H1 (cell line): ENCODE data around the gene COL5A3. TPM values are rescaled to one million over a fixed set of nuclear protein-coding genes. Genes with fewer than 3 reads are reported as not detected.
A peak's percentile ranks its signal among the peaks of the same experiment; 100 is the strongest.

Experiments used
- CTCF ChIA-PET: fragments of 300-600 bp; sonication (Branson Sonifier 250); formaldehyde crosslinking; loops from one replicate; lab custom pipeline; 2021; ENCODE audit not compliant: partially characterized antibody; lab: Charles Lee
- POLR2A ChIA-PET: fragments of 300-600 bp; sonication (Branson Sonifier 250); formaldehyde crosslinking; loops from one replicate; lab custom pipeline; 2021; ENCODE audit warnings: inconsistent platforms; ENCODE audit not compliant: partially characterized antibody; lab: Charles Lee
- DNase-seq, 2 experiments: peaks; one replicate each; pipeline versions ENCODE4 v3.0.0 to v3.0.0-alpha.2; 2010 to 2022; ENCODE audit warnings: low spot score in 2 of 2, low read depth in 1 of 2, mixed read lengths in 1 of 2
- FAIRE-seq: peaks from 2 replicates; lab custom pipeline; 2011; peaks lifted over from hg19 to GRCh38; lab: Jason Lieb, UNC
- H2AFZ ChIP-seq: 2 replicates; pipeline ENCODE4 v1.8.1; 2012; ENCODE audit warnings: low read length, inconsistent platforms
- H2AK5ac ChIP-seq: 2 replicates; pipeline ENCODE4 v1.6.1; 2013; ENCODE audit warnings: low read depth, low read length
- H2BK120ac ChIP-seq: replicated peaks from 2 replicates; pipeline ENCODE3; 2013; ENCODE audit warnings: low read depth, low read length, inconsistent platforms
- H2BK12ac ChIP-seq: 2 replicates; pipeline ENCODE4 v1.6.1; 2013; ENCODE audit warnings: low read depth, low read length
- H2BK15ac ChIP-seq: 2 replicates; pipeline ENCODE4 v1.6.1; 2013; ENCODE audit warnings: low read length
- H2BK20ac ChIP-seq: 2 replicates; pipeline ENCODE4 v1.6.1; 2013; ENCODE audit warnings: low read length
- H2BK5ac ChIP-seq: 2 replicates; pipeline ENCODE4 v1.6.1; 2013; ENCODE audit warnings: low read depth, low read length
- H3K14ac ChIP-seq: 2 replicates; pipeline ENCODE4 v1.6.1; 2013; ENCODE audit warnings: inconsistent platforms; ENCODE audit not compliant: insufficient read length
- H3K18ac ChIP-seq: 2 replicates; pipeline ENCODE4 v1.6.1; 2013; ENCODE audit warnings: low read length; ENCODE audit errors: extremely low read depth
- H3K23ac ChIP-seq: 2 replicates; pipeline ENCODE4 v1.6.1; 2013; ENCODE audit warnings: inconsistent platforms; ENCODE audit not compliant: insufficient read length
- H3K23me2 ChIP-seq: 2 replicates; pipeline ENCODE4 v1.6.1; 2013; ENCODE audit warnings: low read depth, low read length
- H3K27ac ChIP-seq: 2 replicates; pipeline ENCODE4 v1.6.1; 2011; ENCODE audit warnings: low read depth, low read length, inconsistent platforms
- H3K27me3 ChIP-seq, 4 experiments: replicated peaks in 1 of 4; 1 replicate in 1 of 4; 2 replicates in 3 of 4; pipeline versions ENCODE4 v1.6.1 to v1.8.1; 2011 to 2013; ENCODE audit warnings: low read length in 3 of 4, mild to moderate bottlenecking in 3 of 4, inconsistent platforms in 2 of 4, mixed read lengths in 2 of 4, moderate library complexity in 1 of 4; ENCODE audit not compliant: control insufficient read depth in 3 of 4, insufficient read depth in 3 of 4; ENCODE audit errors: extremely low read depth in 1 of 4
- H3K36me3 ChIP-seq, 4 experiments: 2 replicates each; pipeline versions ENCODE4 v1.6.1 to v1.8.1; 2011 to 2013; ENCODE audit warnings: mild to moderate bottlenecking in 4 of 4, low read length in 3 of 4, moderate library complexity in 2 of 4, control low read depth in 1 of 4, inconsistent platforms in 1 of 4; ENCODE audit not compliant: insufficient read depth in 4 of 4, control insufficient read depth in 2 of 4
- H3K4ac ChIP-seq: replicated peaks from 2 replicates; pipeline ENCODE3; 2013; ENCODE audit warnings: low read length, low read depth, mixed read lengths, inconsistent platforms; ENCODE audit not compliant: insufficient read length
- H3K4me1 ChIP-seq, 4 experiments: replicated peaks in 1 of 4; 1 replicate in 1 of 4; 2 replicates in 3 of 4; pipeline versions ENCODE4 v1.6.1 to v1.8.1; 2011 to 2013; ENCODE audit warnings: low read length in 3 of 4, inconsistent platforms in 2 of 4, mixed read lengths in 1 of 4; ENCODE audit not compliant: insufficient read depth in 4 of 4, control insufficient read depth in 3 of 4
- H3K4me2 ChIP-seq, 2 experiments: 2 replicates each; pipeline versions ENCODE4 v1.6.1 to v1.8.1; 2011 to 2013; ENCODE audit warnings: low read depth in 2 of 2, low read length in 2 of 2, control low read depth in 1 of 2, inconsistent platforms in 1 of 2, mild to moderate bottlenecking in 1 of 2; ENCODE audit not compliant: insufficient read depth in 1 of 2
- H3K4me3 ChIP-seq, 4 experiments: fragments of 200-600, 300-600 bp in 1 of 4; sonication (generic), shearing (Covaris generic), sonication (Bioruptor Twin) in 1 of 4; 2 replicates each; pipeline versions ENCODE4 v1.5.1 to v1.8.1; 2011 to 2016; ENCODE audit warnings: low read length in 4 of 4, low read depth in 3 of 4, control low read depth in 2 of 4, inconsistent platforms in 2 of 4, mild to moderate bottlenecking in 2 of 4, mixed read lengths in 1 of 4, moderate library complexity in 1 of 4; ENCODE audit not compliant: insufficient read depth in 2 of 4; ENCODE audit errors: extremely low read depth in 1 of 4
- H3K56ac ChIP-seq: replicated peaks from 2 replicates; pipeline ENCODE3; 2013; ENCODE audit warnings: low read depth, mild to moderate bottlenecking, mixed read lengths, low read length, inconsistent platforms; ENCODE audit not compliant: insufficient read length
- H3K79me1 ChIP-seq: 2 replicates; pipeline ENCODE4 v1.6.1; 2013; ENCODE audit warnings: low read depth, low read length, control low read depth
- H3K79me2 ChIP-seq, 2 experiments: 2 replicates each; pipeline versions ENCODE4 v1.6.1 to v1.8.1; 2012 to 2013; ENCODE audit warnings: low read length in 2 of 2, mild to moderate bottlenecking in 2 of 2, inconsistent platforms in 1 of 2; ENCODE audit not compliant: insufficient read depth in 2 of 2, control insufficient read depth in 1 of 2
- H3K9ac ChIP-seq, 4 experiments: replicated peaks in 1 of 4; 1 replicate in 1 of 4; 2 replicates in 3 of 4; pipeline versions ENCODE4 v1.6.1 to v1.8.1; 2011 to 2013; ENCODE audit warnings: low read depth in 3 of 4, low read length in 3 of 4, control low read depth in 2 of 4, mild to moderate bottlenecking in 2 of 4, moderate library complexity in 2 of 4, inconsistent platforms in 1 of 4; ENCODE audit errors: extremely low read depth in 1 of 4
- H3K9me3 ChIP-seq, 2 experiments: 2 replicates each; pipeline versions ENCODE4 v1.6.1 to v1.8.1; 2012 to 2013; ENCODE audit warnings: mild to moderate bottlenecking in 2 of 2, moderate library complexity in 2 of 2, control low read depth in 1 of 2, inconsistent platforms in 1 of 2, low read depth in 1 of 2, low read length in 1 of 2, mixed read lengths in 1 of 2; ENCODE audit not compliant: insufficient read depth in 2 of 2
- H4K20me1 ChIP-seq, 2 experiments: replicated peaks in 1 of 2; 2 replicates each; pipeline versions ENCODE3 to v1.8.1; 2011 to 2013; ENCODE audit warnings: inconsistent platforms in 2 of 2, low read length in 2 of 2, mild to moderate bottlenecking in 1 of 2; ENCODE audit not compliant: insufficient read depth in 2 of 2, control insufficient read depth in 1 of 2
- H4K5ac ChIP-seq: 2 replicates; pipeline ENCODE4 v1.6.1; 2013; ENCODE audit warnings: low read length, low read depth, mixed read lengths, inconsistent platforms; ENCODE audit not compliant: insufficient read length
- H4K8ac ChIP-seq: 2 replicates; pipeline ENCODE4 v1.8.0; 2013; ENCODE audit warnings: mild to moderate bottlenecking, moderate library complexity, low read length, inconsistent platforms; ENCODE audit not compliant: insufficient read depth; ENCODE audit errors: extremely low read depth
- H4K91ac ChIP-seq: replicated peaks from 2 replicates; pipeline ENCODE3; 2013; ENCODE audit warnings: low read length, mixed read lengths, inconsistent platforms; ENCODE audit not compliant: insufficient read length
- ATF3 ChIP-seq: IDR thresholded peaks from 2 replicates; pipeline ENCODE4 v1.6.1; 2011; ENCODE audit warnings: low read depth, mild to moderate bottlenecking, low read length; ENCODE audit not compliant: insufficient read depth
- BCL11A ChIP-seq, 2 experiments: IDR thresholded peaks; one replicate each; pipeline ENCODE4 v1.6.1; 2011; ENCODE audit warnings: low read depth in 2 of 2, low read length in 2 of 2, mild to moderate bottlenecking in 2 of 2
- CEBPB ChIP-seq: IDR thresholded peaks from 2 replicates; pipeline ENCODE4 v1.6.1; 2012; ENCODE audit warnings: low read depth, low read length
- EZH2 ChIP-seq: fragments of 200-600 bp; sonication (generic); IDR thresholded peaks from 2 replicates; pipeline ENCODE4 v1.7.1; 2012; ENCODE audit warnings: low read depth, mild to moderate bottlenecking, moderate library complexity, low read length, inconsistent platforms; ENCODE audit not compliant: severe bottlenecking
- HDAC2 ChIP-seq, 2 experiments: fragments of 300-600 bp in 1 of 2; sonication (generic) in 1 of 2; IDR thresholded peaks; 2 replicates each; pipeline ENCODE4 v1.6.1; 2011 to 2012; ENCODE audit warnings: low read depth in 2 of 2, low read length in 2 of 2, mild to moderate bottlenecking in 2 of 2, moderate library complexity in 2 of 2, borderline replicate concordance in 1 of 2, inconsistent platforms in 1 of 2
- KDM5A ChIP-seq: fragments of 200-600 bp; IDR thresholded peaks from 2 replicates; pipeline ENCODE4 v1.7.1; 2012; ENCODE audit warnings: mild to moderate bottlenecking, low read length, inconsistent platforms, mixed read lengths
- MAFK ChIP-seq: IDR thresholded peaks from 2 replicates; pipeline ENCODE4 v1.6.1; 2012; ENCODE audit warnings: low read depth, mild to moderate bottlenecking, improper control_type of control experiment, low read length
- POU5F1 ChIP-seq: IDR thresholded peaks from 2 replicates; pipeline ENCODE4 v1.6.1; 2011; ENCODE audit warnings: low read depth, mild to moderate bottlenecking, low read length, moderate library complexity
- RFX5 ChIP-seq: IDR thresholded peaks from 2 replicates; pipeline ENCODE4 v1.6.1; 2011; ENCODE audit warnings: low read depth, low read length, improper control_type of control experiment, borderline replicate concordance
- SP2 ChIP-seq: IDR thresholded peaks from 2 replicates; pipeline ENCODE4 v1.6.1; 2012; ENCODE audit warnings: mild to moderate bottlenecking, low read length, inconsistent platforms
- SP4 ChIP-seq: IDR thresholded peaks from 2 replicates; pipeline ENCODE4 v1.6.1; 2012; ENCODE audit warnings: low read length, inconsistent platforms
- SRF ChIP-seq: IDR thresholded peaks from 2 replicates; pipeline ENCODE4 v1.6.1; 2011; ENCODE audit warnings: mild to moderate bottlenecking, low read depth, low read length, moderate library complexity
- SUZ12 ChIP-seq: fragments of 200-600 bp; sonication (generic); IDR thresholded peaks from 2 replicates; pipeline ENCODE4 v1.6.1; 2012; ENCODE audit warnings: mild to moderate bottlenecking, inconsistent platforms, low read length, moderate library complexity, mixed read lengths
- TBP ChIP-seq: IDR thresholded peaks from 2 replicates; pipeline ENCODE4 v1.6.1; 2011; ENCODE audit warnings: low read depth, low read length, improper control_type of control experiment
- WGBS, 2 experiments: shearing (Covaris generic) in 1 of 2; methylation state at CpG; one replicate each; pipeline versions ENCODE4 v1.1.6 to v1.1.7; 2013 to 2015; ENCODE audit warnings: low lambda C conversion rate in 2 of 2, mixed read lengths in 2 of 2, inconsistent platforms in 1 of 2, low coverage in 1 of 2, missing lambda C conversion rate in 1 of 2; ENCODE audit not compliant: insufficient replicate concordance in 2 of 2, insufficient coverage in 1 of 2, insufficient read length in 1 of 2; ENCODE audit errors: extremely low coverage in 1 of 2, missing lambda C conversion rate in 1 of 2; 5-methylcytosine and 5-hydroxymethylcytosine counted together
- polyA plus RNA-seq, 7 experiments: library from polyadenylated mRNA; depleted of rRNA in 3 of 7; stranded (reverse) in 5 of 7; unstranded in 2 of 7; fragments of >200 nt in 5 of 7; fragments of 200-250 nt in 2 of 7; gene quantifications; 1 replicate in 5 of 7; 2 replicates in 1 of 7; 4 replicates in 1 of 7; pipeline versions ENCODE4 v1.2.1 to v1.2.3, GENCODE V29; 2011 to 2013; ENCODE audit warnings: missing spikeins in 2 of 7, mixed read lengths in 2 of 7
- total RNA-seq: library from RNA; stranded (reverse); fragmentation: NEBNext Ultra II Directional; extraction: Animal tissue kit (Norgen Biotek cat#: 25700); gene quantifications from 2 replicates; pipeline ENCODE4 v1.2.1, GENCODE V29; 2021

The COL5A3 gene
- total and polyA plus RNA-seq, 2 of the 8 experiments (the other 6 are each of a cell fraction or from before 2014, with no cell fraction given), result 0.67 to 0.74 TPM

- peak overlapping the region; percentile 88; the same call in 1 of the 2 replicates for H2BK15ac ChIP-seq
- 0 out of 2 replicates have a peak overlapping the region, but pooled peaks have one; percentile 90 for H2BK12ac ChIP-seq
- H4K5ac ChIP-seq, result no peak overlapping the region
- no peaks in the 10 kb centered on the region for H4K20me1 ChIP-seq
- FAIRE-seq (no peak), DNase-seq (no peak)
- H3K23ac ChIP-seq, result no peak overlapping the region
- peaks cover 0 to 3% (median 0%) of the 10 kb centered on the region in 4 experiments; a peak in 1 of 7 replicates for H3K27me3 ChIP-seq
- CTCF ChIA-PET, result interaction anchor here (0.8 to 6.7 kb wide), 14 partner anchors 8 to 142 kb away, joined by 3 to 54 read pairs (median 5); no protein-coding TSS in a partner anchor
- H3K79me1 ChIP-seq, result no peaks in the 10 kb centered on the region
- H3K4me2 ChIP-seq, result no peak overlapping the region
- no peaks in the 10 kb centered on the region for H3K4me1 ChIP-seq
- no peak overlapping the region for H3K14ac ChIP-seq
- no peak overlapping the region for H2BK5ac ChIP-seq
- H3K4me3 ChIP-seq, result no peak overlapping the region
- no peak overlapping the region for H2AFZ ChIP-seq
- no peak overlapping the region for H3K27ac ChIP-seq
- H3K9ac ChIP-seq, result no peak overlapping the region
- 0 out of 2 replicates have a peak, but pooled peaks cover 2% of the 10 kb centered on the region for H3K23me2 ChIP-seq
- no peak overlapping the region for H4K91ac ChIP-seq
- H4K8ac ChIP-seq, result no peak overlapping the region
- H3K4ac ChIP-seq, result no peak overlapping the region
- 92% methylated on average over 3 of the region's 3 CpGs; no CpG with 5 or more reads in 1 of the 2 experiments for WGBS, 2 experiments
- H2BK20ac ChIP-seq, result no peak overlapping the region
- H2AK5ac ChIP-seq, result 0 out of 2 replicates have a peak overlapping the region, but pooled peaks have one; percentile 24
- POLR2A ChIA-PET, result no interaction called here
- H3K18ac ChIP-seq, result no peak overlapping the region
- H3K56ac ChIP-seq, result no peak overlapping the region
- no peaks in the 10 kb centered on the region for H3K36me3 ChIP-seq
- no peaks in the 10 kb centered on the region for H3K9me3 ChIP-seq
- no peaks in the 10 kb centered on the region for H3K79me2 ChIP-seq
- no peak overlapping the region for H2BK120ac ChIP-seq
- TF ChIP-seq SP2 (no peak), SRF (no peak), KDM5A (no peak), SP4 (no peak), POU5F1 (no peak), RFX5 (no peak), CEBPB (no peak), ATF3 (no peak), EZH2 (no peak), BCL11A (IDR thresholded peaks at IDR 0.05; ENCODE audit: low read depth in 2 of 2, low read length in 2 of 2) (no peak), MAFK (no peak), SUZ12 (no peak), TBP (no peak), HDAC2 (IDR thresholded peaks at IDR 0.05; ENCODE audit: borderline replicate concordance in 1 of 2, low read depth in 2 of 2, low read length in 2 of 2) (no peak)
Measured at GRCh38 chr19:10026744-10027143, 16.4 kb upstream of the COL5A3 start.
